SK-N-MC (cell line): ENCODE results near the gene ARFIP1.

Experiments used
- EZH2 ChIP-seq: fragments of 200-600 bp; sonication (generic); IDR thresholded peaks from one replicate; pipeline ENCODE4 v1.6.1; 2017; ENCODE audit warnings: antibody characterized with exemption
- FOXP2 ChIP-seq: optimal IDR thresholded peaks from 2 replicates; pipeline ENCODE3; 2011; ENCODE audit warnings: mild to moderate bottlenecking, moderate library complexity; ENCODE audit not compliant: insufficient read depth; ENCODE audit errors: extremely low read length, control extremely low read depth
- POLR2AphosphoS5 ChIP-seq: IDR thresholded peaks from 2 replicates; pipeline ENCODE4 v1.6.1; 2012; ENCODE audit warnings: mild to moderate bottlenecking, low read depth, low read length, borderline replicate concordance

DNA sequence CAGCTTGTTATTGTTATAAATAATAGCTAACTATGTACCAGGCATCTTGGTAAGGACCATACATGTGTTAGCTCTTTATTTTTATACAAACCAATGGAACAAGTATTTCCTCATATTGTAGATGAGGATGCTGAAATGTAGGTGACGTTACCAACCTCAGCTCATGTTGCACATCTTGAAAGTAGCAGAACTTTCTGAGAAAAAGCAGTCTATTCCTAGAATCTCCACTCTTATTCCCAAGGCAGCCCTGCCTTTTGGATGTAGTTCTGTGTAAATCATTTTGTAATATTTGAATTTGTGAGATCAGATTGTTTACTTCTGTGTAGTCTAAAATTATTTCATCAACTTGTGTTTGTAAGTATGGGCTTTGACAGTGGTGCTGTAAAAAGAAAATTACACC lies 161.7 kb downstream of the ARFIP1 start:
- TF ChIP-seq EZH2 (no peak), POLR2AphosphoS5 (no peak), FOXP2 (no peak)
